ENCODE data around the gene CXCL5.

DNA sequence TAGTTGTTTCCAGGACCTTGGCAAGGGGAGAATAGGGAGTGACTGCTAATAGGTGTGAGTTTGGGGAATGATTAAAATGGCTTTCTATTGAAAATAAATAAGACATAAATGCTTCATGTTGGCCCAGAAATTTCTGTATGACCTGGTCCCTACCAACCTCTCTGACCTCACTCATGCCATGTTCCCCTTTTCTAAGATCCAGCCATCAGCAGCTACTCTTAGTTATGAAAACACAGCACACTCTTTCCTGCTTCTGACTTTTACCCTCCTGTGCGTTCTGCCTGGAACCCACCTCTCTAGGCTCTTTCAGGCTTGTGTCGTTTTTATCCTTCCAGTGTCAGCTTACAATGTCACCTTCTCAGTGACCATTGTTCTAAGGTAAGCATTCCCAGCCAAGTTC lies 14.8 kb upstream of the CXCL5 start:
- TF ChIP-seq, protein P1, sequence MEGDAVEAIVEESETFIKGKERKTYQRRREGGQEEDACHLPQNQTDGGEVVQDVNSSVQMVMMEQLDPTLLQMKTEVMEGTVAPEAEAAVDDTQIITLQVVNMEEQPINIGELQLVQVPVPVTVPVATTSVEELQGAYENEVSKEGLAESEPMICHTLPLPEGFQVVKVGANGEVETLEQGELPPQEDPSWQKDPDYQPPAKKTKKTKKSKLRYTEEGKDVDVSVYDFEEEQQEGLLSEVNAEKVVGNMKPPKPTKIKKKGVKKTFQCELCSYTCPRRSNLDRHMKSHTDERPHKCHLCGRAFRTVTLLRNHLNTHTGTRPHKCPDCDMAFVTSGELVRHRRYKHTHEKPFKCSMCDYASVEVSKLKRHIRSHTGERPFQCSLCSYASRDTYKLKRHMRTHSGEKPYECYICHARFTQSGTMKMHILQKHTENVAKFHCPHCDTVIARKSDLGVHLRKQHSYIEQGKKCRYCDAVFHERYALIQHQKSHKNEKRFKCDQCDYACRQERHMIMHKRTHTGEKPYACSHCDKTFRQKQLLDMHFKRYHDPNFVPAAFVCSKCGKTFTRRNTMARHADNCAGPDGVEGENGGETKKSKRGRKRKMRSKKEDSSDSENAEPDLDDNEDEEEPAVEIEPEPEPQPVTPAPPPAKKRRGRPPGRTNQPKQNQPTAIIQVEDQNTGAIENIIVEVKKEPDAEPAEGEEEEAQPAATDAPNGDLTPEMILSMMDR (IDR thresholded peaks at IDR 0.05), result no peak
- TF ChIP-seq POLR2A (IDR thresholded peaks at IDR 0.05) (no peak), EP300 (IDR thresholded peaks at IDR 0.05) (no peak)
